Colon (tissue), 2 donors: Measurements from ENCODE around the gene SYNE1.
"Not testable (repeated sequence)": the region's sequence is repeated elsewhere in the genome, so short reads cannot be mapped to it uniquely, and the experiment has no call there.

Source experiments
- FAIRE-seq: peaks from 2 replicates; lab custom pipeline; 2012; peaks lifted over from hg19 to GRCh38; lab: Jason Lieb, UNC
- donor health status: control.
- donor health status: control.

Gene SYNE1

DNA sequence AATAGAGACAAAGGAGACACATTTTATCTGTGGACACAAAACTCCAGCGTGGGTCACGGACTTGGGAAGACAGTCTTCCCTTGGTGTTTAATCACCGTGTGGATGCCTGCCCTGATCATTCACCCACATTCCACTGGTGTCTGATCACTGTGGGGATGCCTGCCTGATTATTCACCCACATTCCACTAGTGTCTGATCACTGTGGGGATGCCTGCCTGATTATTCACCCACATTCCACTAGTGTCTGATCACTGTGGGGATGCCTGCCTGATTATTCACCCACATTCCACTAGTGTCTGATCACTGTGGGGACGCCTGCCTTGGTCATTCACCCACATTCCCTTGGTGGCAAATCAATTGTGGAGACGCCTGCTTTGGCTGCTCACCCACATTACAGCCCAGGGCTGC, 146.2 kb downstream of the SYNE1 start:
- not testable (repeated sequence) for FAIRE-seq

- FAIRE-seq: no peak
Observed at GRCh38 chr6:152484806-152485205, 152.4 kb downstream of the SYNE1 start.

- no peak for FAIRE-seq
Observed at GRCh38 chr6:152482289-152482688, 154.9 kb downstream of the SYNE1 start.

GRCh38 chr6:152478377-152479010, 158.7 kb downstream of the SYNE1 start:
- FAIRE-seq: no peak

DNA sequence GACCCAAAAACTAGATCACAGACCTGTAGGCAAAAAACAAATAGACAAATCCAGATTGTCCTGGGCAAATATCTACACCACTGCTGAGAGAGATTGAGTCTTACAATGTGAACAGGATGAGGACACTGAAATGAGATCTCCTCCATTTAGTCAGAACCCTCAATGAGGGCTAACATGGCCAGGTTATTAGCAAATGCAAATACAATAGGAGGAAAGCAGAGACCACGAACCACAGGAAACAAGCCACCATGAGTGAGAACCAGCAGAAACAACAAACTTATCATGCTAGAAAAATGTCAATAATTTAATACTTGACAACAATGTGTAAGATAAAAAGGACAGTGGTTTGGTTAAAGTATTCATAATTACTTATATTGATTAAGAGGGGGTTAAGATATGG, 162.8 kb downstream of the SYNE1 start:
- no peak for FAIRE-seq

- FAIRE-seq: no peak
Observed at GRCh38 chr6:152472325-152472724, 164.8 kb downstream of the SYNE1 start.

DNA sequence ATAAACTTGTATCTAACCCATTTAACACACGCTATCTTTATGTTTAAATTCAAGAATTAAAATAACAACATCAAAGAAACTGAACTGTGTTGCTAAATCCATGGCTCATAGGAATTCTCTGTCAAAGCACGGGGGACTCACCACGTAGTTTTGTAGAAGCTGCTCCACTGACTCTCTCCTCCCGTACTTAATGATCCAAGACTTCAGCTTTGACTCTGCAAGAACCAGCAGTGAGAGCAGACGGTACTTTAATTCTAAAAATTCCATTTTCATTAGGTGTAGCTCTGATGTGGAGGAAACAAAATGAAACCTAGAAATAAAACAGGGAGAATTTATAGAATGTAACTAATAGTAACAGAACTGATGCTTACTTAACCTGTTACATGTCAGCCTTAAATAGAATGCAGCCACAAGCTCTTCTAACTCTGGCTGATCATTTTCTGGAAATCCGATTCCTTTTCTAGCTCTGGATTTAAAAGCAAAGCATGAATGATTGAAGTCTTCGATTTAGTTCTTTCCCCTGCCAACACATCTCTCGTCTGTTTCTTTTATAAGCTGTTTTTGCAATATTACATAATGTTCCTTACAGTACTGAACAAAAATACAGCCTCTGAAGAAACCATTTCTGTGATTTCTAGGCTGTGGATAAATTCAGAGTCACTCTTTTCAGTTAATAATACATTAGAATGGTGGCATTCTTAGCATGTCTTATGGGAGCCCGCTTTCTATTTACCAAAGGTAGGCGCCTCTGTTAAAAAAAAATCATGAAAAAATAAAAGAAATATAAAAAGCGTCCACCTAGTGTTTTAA, 165.5 kb downstream of the SYNE1 start:
- FAIRE-seq: no peak

GRCh38 chr6:152463164-152463563, 174.0 kb downstream of the SYNE1 start:
- no peak for FAIRE-seq

DNA sequence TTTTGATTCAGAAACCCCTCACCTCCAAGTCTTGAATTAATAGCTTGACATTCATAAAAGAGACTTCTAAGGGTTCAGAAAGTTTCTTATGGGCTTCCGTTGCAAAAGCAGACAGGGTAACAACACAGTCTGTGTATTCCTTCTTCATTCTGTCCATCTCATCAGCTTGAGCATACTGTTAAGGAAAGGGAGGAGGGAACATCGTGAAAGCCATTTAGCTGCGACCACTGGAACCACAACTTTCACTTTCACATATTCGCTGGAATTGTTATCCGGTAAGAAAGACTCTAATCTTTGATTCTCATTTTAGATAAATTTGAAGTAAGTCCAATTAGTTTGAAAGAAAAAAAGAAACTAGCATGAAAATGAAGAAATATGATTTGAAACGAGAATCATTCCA, 174.4 kb downstream of the SYNE1 start:
- no peak for FAIRE-seq

DNA sequence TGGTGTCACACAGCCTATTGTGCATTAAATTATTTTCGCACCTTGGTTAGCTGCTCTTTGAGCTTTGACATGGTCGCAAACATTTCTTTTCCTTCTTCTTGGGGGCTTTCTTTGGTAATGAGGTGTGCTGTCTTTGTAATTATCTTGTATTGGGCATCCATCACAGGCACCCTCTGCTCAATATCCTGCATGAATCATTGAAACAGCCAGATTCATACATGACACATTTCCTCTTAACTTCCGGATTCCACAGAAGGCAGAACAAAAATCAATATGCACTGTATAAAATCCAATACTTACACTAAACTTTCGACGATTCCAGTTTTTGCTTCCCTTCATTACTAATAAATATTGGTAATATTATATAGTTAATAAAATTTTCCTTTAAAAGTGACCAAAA, 175.6 kb downstream of the SYNE1 start:
- no peak for FAIRE-seq

- FAIRE-seq: no peak
Observed at GRCh38 chr6:152458648-152459644, 178.2 kb downstream of the SYNE1 start.

- FAIRE-seq: peak; percentile 10
Observed at GRCh38 chr6:152457949-152458624, 179.1 kb downstream of the SYNE1 start.

- no peak for FAIRE-seq
Observed at GRCh38 chr6:152454003-152454402, 183.2 kb downstream of the SYNE1 start.

- no peak for FAIRE-seq
Observed at GRCh38 chr6:152453421-152453820, 183.7 kb downstream of the SYNE1 start.

- FAIRE-seq: no peak
Observed at GRCh38 chr6:152452639-152453038, 184.5 kb downstream of the SYNE1 start.

DNA sequence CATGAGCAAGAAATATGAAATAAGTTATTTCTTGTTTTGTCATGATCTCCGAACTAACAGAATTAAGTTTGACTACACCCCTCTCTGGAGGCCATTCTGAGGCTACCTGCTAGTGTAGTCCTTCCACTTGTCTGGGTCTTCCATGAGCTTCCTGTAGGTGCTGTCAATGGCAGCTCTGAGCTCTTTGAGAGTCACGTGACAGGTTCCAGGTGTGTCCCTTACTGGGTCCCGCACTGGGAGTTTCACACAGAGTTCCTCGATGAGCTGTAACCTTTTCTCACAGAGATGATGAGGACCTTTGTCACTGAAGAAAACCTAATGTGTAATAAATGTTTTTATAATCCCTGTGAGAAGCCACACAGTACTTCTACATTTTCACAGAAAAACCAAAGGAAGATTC, 186.6 kb downstream of the SYNE1 start:
- FAIRE-seq: no peak

- FAIRE-seq: no peak
Observed at GRCh38 chr6:152441902-152442301, 195.3 kb downstream of the SYNE1 start.

GRCh38 chr6:152435816-152436215, 201.3 kb downstream of the SYNE1 start:
- no peak for FAIRE-seq

DNA sequence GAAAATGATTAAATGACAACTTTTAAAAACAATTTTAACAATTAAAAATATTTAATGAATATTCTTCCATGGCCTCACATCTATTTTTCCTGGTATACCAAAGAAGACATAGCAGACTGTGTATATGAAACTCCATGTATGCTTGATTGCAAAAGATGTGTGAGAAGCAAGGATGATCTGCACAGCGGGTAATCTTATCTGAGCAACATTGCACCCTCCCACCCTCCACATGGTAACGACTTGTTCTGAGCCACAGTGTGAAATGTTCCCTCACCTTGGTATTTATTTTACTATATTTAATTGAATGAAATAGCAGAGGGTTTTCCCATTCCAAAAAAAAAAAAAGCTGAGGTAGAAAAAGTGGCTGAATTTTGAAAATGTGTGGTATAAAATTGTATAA, 204.4 kb downstream of the SYNE1 start:
- no peak for FAIRE-seq

- FAIRE-seq: no peak
Observed at GRCh38 chr6:152428126-152428525, 209.0 kb downstream of the SYNE1 start.

- FAIRE-seq: no peak
Observed at GRCh38 chr6:152426276-152426675, 210.9 kb downstream of the SYNE1 start.
